ENCODE data around the gene DAD1.
A peak's percentile ranks its signal among the peaks of the same experiment; 100 is the strongest.

Gene DAD1

DNA sequence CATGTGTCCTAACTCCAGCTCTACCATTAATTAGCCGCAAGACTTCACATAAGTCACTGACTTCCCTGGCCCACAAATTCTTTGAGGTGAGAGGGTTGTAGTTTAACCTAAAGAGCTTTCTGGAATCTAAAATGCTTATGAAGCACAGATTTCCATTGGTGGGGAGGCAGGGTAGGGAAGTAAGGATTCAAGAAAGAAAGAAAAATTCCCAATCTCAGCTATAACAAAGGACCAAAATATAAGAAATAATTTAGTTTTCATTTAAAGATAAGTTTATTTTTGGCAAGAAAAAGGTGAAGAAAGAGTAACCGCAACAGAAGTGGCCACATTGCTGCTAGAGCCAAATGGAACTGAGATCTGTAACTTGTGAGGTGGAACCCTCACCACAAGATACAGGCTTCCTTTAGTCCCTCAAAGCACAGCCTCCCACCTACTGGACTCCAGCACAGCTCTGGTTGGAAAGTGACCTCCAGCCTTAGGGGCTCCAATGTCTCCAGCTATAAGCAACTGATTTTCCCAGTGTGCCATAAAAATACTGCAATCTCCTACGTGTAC, 23.6 kb downstream of the DAD1 start:
- Histone ChIP-seq H3K4me1 (ENCODE audit: low read length) (peaks cover 32% of the 10 kb centered on the region), H3K27ac (ENCODE audit: low read length) (no peak overlapping the region; the same call in 1 of the 2 replicates), H3K9ac (ENCODE audit: low read length) (no peak overlapping the region), H4K20me1 (ENCODE audit: insufficient read depth, low read length) (peaks cover 5% of the 10 kb centered on the region; the same call in 1 of the 2 replicates), H3K36me3 (replicated peaks; ENCODE audit: low read depth, low read length) (peaks cover 41% of the 10 kb centered on the region), H3K9me3 (ENCODE audit: insufficient read depth, low read length) (no peaks in the 10 kb centered on the region), H3K27me3 (ENCODE audit: low read depth, low read length) (no peaks in the 10 kb centered on the region), H3K79me2 (ENCODE audit: low read length) (peaks cover 34% of the 10 kb centered on the region), H3K4me3 (ENCODE audit: low read length) (no peak overlapping the region), H3K4me2 (ENCODE audit: low read length) (peak overlapping the region; percentile 37), H2AFZ (ENCODE audit: low read depth, low read length) (no peak overlapping the region)
- no peak for TF ChIP-seq EZH2phosphoT487 (IDR thresholded peaks at IDR 0.05; ENCODE audit: low read depth)
- no peak for TF ChIP-seq CTCF (IDR thresholded peaks at IDR 0.05; ENCODE audit: low read depth, low read length)

DNA sequence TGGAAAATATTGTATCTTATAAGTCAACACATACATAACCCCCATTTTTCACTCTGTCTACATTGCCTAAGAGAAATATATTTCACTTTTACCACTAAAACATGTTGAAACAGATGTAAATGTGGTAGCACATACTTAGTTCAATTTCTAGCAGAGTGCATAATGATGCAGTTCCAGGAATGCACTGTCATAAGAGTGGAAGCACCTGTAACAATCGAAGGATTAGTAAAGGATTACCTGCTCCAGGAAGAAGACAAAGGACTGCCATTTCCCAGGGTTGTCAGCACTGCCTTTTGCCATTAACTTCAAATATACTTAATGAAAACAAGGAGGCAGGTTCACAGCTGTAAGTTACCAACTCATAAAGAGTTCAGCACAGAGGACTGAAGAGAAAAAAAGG, 24.6 kb downstream of the DAD1 start:
- peaks cover 5% of the 10 kb centered on the region; the same call in 1 of the 2 replicates for H4K20me1 ChIP-seq (ENCODE audit: insufficient read depth, low read length)
- H3K9me3 ChIP-seq (ENCODE audit: insufficient read depth, low read length): no peaks in the 10 kb centered on the region
- no peaks in the 10 kb centered on the region for H3K27me3 ChIP-seq (ENCODE audit: low read depth, low read length)
- no peak overlapping the region for H3K4me2 ChIP-seq (ENCODE audit: low read length)
- H3K4me1 ChIP-seq (ENCODE audit: low read length): peaks cover 26% of the 10 kb centered on the region
- TF ChIP-seq CTCF (IDR thresholded peaks at IDR 0.05; ENCODE audit: low read depth, low read length) (no peak), EZH2phosphoT487 (IDR thresholded peaks at IDR 0.05; ENCODE audit: low read depth) (no peak)
- H2AFZ ChIP-seq (ENCODE audit: low read depth, low read length): no peak overlapping the region
- H3K79me2 ChIP-seq (ENCODE audit: low read length): peaks cover 30% of the 10 kb centered on the region
- peaks cover 41% of the 10 kb centered on the region for H3K36me3 ChIP-seq (replicated peaks; ENCODE audit: low read depth, low read length)
- no peak overlapping the region for H3K4me3 ChIP-seq (ENCODE audit: low read length)
- H3K27ac ChIP-seq (ENCODE audit: low read length): no peak overlapping the region
- no peak overlapping the region for H3K9ac ChIP-seq (ENCODE audit: low read length)

DNA sequence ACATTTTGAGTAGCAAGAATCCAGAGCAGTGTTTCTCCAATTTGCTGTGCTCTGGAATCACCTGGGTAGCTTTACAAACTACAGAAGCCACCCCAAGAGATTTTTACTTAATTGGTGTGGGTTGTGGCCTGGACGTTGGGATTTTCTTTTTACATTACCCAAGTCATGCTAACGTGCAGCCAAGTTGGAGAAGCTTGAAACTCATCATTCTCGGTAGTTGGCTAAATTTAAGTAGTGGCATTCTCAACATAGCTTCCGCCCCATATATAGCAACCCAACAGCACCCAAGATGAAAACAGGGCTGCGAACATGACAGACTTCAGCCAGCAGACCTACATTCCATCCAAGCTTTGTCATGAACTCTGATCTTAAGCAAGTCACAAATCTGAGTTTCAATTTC, 25.0 kb downstream of the DAD1 start:
- peaks cover 41% of the 10 kb centered on the region for H3K36me3 ChIP-seq (replicated peaks; ENCODE audit: low read depth, low read length)
- peaks cover 25% of the 10 kb centered on the region for H3K79me2 ChIP-seq (ENCODE audit: low read length)
- no peak overlapping the region for H3K4me3 ChIP-seq (ENCODE audit: low read length)
- H3K27ac ChIP-seq (ENCODE audit: low read length): no peak overlapping the region
- H3K9me3 ChIP-seq (ENCODE audit: insufficient read depth, low read length): no peaks in the 10 kb centered on the region
- TF ChIP-seq CTCF (IDR thresholded peaks at IDR 0.05; ENCODE audit: low read depth, low read length): no peak
- peaks cover 5% of the 10 kb centered on the region; the same call in 1 of the 2 replicates for H4K20me1 ChIP-seq (ENCODE audit: insufficient read depth, low read length)
- no peak overlapping the region for H3K4me2 ChIP-seq (ENCODE audit: low read length)
- H2AFZ ChIP-seq (ENCODE audit: low read depth, low read length): no peak overlapping the region
- no peak overlapping the region for H3K9ac ChIP-seq (ENCODE audit: low read length)
- H3K4me1 ChIP-seq (ENCODE audit: low read length): peaks cover 26% of the 10 kb centered on the region
- H3K27me3 ChIP-seq (ENCODE audit: low read depth, low read length): no peaks in the 10 kb centered on the region

DNA sequence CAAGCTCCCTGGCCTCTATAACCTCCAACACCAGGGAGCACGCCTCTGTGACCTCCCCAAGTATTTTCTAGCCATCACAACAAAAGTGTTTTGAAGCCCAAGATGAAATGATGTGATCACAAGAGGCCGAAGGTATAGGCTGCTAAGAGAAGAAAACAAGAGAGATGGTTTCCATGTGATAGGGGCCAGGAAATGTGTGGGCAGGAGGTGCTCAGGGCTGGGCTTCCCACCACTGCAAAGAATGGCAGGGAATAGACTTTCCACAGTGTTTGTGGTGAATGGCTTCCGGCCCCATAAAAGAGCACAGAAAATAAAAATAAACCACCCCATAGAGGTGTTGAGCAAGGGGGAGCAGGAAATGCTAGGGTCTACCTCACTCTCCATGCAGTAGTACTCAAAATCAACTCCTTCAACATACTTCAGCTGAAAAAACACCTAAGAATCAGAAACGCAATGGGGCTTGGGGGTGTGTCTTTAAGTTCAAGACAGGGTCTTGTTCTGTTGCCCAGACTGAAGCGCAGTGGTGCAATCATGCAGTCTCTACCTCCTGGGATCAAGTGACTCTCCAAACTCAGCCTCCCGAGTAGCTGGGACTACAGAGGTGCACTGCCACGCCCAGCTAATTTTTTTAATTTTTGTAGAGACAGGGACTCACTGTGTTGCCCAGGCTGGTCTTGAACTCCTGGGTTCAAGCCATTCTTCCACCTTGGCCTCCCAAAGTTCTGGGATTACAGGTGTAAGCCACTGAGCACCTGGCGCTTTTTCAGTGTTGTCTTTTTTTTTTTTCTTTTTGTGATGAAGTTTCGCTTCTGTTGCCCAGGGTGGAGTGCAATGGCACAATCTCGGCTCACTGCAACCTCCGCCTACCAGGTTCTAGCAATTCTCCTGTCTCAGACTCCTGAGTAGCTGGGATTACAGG, 27.1 kb downstream of the DAD1 start:
- H3K27me3 ChIP-seq (ENCODE audit: low read depth, low read length): no peaks in the 10 kb centered on the region
- H3K9me3 ChIP-seq (ENCODE audit: insufficient read depth, low read length): no peaks in the 10 kb centered on the region
- no peak overlapping the region for H2AFZ ChIP-seq (ENCODE audit: low read depth, low read length)
- H3K4me3 ChIP-seq (ENCODE audit: low read length): no peak overlapping the region
- H4K20me1 ChIP-seq (ENCODE audit: insufficient read depth, low read length): peaks cover 5% of the 10 kb centered on the region; the same call in 1 of the 2 replicates
- H3K4me1 ChIP-seq (ENCODE audit: low read length): peaks cover 31% of the 10 kb centered on the region
- H3K9ac ChIP-seq (ENCODE audit: low read length): no peak overlapping the region
- no peak overlapping the region for H3K27ac ChIP-seq (ENCODE audit: low read length)
- no peak overlapping the region for H3K4me2 ChIP-seq (ENCODE audit: low read length)
- TF ChIP-seq CTCF (IDR thresholded peaks at IDR 0.05; ENCODE audit: low read depth, low read length): no peak
- TF ChIP-seq EZH2phosphoT487 (IDR thresholded peaks at IDR 0.05; ENCODE audit: low read depth): no peak
- H3K36me3 ChIP-seq (replicated peaks; ENCODE audit: low read depth, low read length): peaks cover 27% of the 10 kb centered on the region
- H3K79me2 ChIP-seq (ENCODE audit: low read length): peaks cover 8% of the 10 kb centered on the region
